Myocyte (in vitro differentiated cells): ENCODE measurements around the gene BBS4. TPM values are rescaled to one million over a fixed set of nuclear protein-coding genes. Genes with fewer than 3 reads are reported as not detected.

Source experiments
- DNase-seq: peaks from one replicate; pipeline ENCODE4 v3.0.0-alpha.2; 2012; ENCODE audit warnings: low read depth
- total RNA-seq: library from RNA; depleted of rRNA; stranded (reverse); fragments of >200 nt; gene quantifications from 2 replicates; pipeline ENCODE4 v1.2.3, GENCODE V29; 2014

Gene BBS4
- total RNA-seq, 1 donor from 2014 or later = 33.9 TPM

DNA sequence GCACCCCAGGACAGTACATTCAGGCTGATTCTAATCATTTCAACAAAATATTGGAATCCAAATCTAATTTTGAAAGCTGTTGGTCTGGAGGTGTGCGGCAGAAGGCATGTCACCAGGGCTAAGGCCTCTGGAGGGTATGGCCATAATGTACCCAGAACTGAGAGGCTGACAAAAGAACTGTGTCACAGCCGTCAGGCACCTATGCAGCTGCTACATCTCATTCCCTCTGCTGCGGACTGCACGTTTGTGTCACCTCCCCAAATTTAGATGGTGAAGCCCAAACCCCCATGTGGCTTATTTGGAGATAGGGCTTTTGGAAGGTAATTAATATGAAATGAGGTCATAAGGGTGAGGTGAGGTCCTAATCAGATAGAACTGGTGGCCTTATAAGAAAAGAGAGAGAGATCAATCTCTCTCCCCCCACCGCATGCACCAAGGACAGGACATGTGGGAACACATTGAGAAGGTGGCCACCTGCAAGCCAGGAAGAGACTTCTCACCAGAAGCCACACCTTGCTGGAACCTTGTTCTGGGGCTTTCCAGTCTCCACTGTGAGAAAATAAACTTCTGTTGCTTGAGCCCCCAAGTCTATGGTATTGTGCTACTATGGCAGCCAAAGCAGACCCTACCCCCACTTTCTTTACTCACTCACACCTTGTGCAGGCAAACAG is 74.7 kb downstream of the BBS4 start:
- no peak for DNase-seq

DNA sequence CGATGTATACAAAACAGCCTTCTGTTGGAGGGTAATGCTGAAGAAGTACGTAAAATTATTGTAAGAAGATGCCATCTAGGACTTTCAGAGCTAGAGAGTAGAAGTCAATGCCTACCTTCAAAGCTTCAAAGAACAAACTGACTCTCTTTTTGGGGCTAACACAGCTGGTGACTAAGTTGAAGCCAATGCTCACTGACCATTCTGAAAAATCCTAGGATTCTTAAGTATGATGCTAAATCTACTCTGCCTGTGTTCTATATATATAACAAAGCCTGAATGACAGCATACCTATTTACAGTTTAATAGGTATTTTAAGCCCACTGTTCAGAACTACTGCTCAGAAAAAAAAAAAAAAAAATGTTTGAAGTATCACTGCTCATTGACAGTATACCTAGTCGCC is 78.6 kb downstream of the BBS4 start:
- peak; percentile 53 for DNase-seq

DNA sequence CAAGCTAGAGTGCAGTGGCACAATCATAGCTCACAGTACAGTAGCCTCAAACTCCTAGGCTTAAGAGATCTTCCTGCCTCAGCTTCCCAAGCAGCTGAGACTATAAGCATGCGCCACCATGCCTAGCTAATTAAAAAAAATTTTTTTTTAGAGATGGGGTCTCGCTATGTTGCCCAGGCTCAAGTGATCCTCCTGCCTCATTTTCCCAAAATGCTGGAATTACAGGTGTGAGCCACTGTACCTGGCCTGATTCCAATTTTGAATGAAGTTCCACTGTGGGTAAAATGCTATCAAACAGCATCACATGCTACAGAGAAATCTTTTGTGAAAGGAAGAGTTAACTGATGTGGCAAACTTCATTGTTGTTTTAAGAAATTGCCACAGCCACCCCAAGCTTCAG is 80.0 kb downstream of the BBS4 start:
- no peak for DNase-seq

- no peak for DNase-seq
Observed at GRCh38 chr15:72766780-72767179, 80.8 kb downstream of the BBS4 start.

DNA sequence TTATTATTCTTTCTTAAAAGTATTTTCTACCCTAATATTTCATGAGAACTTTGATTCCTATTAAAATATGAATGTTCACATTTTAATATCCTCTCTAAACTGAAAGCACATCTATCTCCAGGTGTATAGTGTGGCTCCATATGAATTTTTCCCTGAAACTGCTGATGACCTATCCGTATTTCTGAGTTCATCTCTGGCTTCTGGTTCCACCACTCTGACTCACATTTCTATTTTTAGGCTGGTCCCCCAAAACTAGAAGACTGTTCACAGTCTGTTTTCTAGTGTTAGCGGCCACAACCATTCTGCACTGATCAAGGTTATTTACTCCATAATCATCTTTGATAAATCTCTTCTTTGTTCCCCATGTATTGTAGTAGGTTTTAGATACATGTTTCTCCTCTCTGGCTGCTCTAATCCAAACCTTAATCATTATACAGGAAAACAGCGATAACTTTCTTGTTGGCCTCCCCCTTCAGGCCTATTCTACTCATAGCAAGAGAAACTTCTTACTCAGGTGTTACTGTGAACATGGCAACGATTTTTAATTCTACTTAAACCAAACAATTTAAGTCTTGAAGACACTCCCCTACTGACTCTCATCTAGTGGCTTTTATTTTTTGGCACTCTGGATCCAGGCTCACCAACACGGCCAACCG is 84.8 kb downstream of the BBS4 start:
- DNase-seq = peak; percentile 11

DNA sequence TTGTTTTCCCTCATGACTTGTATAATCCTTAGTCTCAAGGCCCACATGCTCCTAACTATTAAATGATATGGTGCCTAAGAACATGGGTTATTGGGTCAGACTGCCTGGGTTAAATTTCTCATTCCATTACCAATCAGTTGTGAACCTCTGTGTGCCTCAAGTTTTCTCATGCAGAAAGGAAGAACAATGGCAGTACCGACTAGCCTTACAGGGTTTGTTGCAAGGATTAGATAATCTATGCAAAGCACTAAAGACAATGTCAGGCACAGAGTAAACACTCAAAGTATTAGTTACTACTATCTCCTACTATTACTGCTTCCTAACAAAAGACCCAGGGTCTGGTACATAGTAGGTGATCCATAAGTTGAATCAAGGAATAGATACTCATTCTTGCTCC is 85.3 kb downstream of the BBS4 start:
- DNase-seq = no peak

DNA sequence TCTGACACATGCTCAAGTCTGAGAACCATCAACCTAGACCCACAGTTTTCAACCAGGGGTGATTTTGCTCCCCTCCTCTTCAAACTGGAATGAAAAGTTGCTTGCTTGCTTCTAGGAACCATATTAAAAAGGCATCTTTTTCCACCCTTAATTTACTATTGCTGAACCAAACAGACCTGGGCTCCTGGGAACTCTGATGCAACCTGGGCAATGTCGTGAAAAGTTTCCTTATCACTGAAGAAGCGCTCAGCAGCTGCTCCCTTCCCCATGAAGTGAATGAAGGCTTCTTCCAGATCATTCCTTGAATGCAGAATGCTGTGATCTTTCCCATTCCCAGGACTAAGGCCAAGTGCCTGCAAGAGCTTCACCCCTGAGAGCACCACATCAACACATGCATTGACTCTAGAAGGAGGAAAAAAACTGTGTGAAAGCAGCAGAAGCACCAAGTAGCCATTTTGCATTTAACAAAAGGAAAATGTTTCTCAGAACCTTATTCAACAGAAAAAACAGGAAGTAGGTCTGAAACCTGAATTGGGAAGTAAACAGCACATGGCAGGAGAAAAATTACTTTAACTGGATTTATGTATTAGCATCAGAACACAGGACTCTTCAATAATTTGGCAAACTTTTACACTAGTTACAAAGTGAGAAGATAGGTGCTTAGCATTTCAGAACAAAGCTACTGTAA is 88.8 kb downstream of the BBS4 start:
- DNase-seq = no peak

- DNase-seq = no peak
Observed at GRCh38 chr15:72778796-72779195, 92.8 kb downstream of the BBS4 start.

DNA sequence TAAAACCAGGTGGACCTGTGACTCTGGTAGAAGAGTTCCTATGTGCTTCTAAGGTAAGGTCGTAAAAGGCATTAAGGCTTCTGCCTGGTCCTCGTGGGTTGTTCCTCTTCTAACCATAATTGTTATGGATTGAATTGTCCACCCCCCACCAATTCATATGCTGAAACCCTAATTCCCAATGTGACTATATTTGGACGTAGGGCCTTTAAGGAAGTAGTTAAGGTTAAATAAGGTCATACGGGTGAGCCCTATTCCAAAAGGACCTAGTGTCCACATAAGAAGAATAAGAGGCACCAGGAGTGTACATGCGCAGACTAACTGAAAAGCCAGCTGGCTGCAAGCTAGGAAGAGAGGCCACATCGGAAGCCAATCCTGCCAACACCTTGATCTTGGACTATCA is 95.6 kb downstream of the BBS4 start:
- DNase-seq = no peak

- peak; percentile 6 for DNase-seq
Observed at GRCh38 chr15:72782274-72783003, 96.4 kb downstream of the BBS4 start.

GRCh38 chr15:72783004-72783639 is 97.1 kb downstream of the BBS4 start:
- no peak for DNase-seq

- peak; percentile 95 for DNase-seq
Observed at GRCh38 chr15:72783640-72784455, 97.8 kb downstream of the BBS4 start, which contains the start of gene ADPGK. Gene ADPGK, minus strand, starts transcription at chr15:72783758. Its CDS starts 67 bp downstream, at chr15:72783691.

DNA sequence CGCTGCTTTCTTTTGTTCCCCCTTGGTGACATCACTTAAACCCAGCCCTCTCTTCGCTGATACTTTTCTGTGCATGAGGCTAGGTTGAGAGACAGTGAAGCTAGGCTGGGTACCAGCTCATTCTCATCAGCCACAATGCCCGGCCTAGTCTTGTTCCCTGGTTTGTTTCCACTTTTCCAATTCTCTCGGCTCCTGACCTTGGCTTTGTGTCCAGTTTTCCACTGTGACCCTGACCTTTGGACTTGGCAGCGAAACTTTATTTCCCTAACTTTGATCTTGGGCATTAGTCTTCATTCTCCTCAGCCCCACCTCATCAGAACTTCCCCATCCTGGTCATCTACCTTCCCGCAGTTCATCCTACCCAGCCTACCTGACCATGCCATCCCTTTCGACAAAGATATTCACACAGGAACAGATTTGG is 98.5 kb downstream of the BBS4 start:
- DNase-seq = no peak

DNA sequence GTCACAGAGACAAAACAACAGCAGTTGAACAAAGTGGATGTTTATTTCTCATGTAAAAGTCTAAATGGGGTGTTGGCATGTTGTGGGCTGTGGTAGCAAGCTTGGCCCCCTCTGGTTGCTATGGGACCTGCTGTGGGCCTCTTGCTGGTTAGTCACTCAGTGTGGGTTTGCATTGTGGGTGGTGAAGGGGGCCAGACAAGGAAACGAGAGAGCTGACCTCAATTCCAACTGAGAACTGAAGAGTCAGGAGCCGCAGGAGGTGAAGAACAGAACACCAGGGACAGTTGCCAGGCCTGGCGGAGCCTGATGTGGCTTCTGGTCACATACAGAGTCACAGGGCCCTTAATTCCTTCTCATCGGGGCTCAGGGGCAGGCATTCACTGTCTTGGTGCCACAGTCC is 99.4 kb downstream of the BBS4 start:
- peak; percentile 92 for DNase-seq

- no peak for DNase-seq
Observed at GRCh38 chr15:72785841-72786240, 99.8 kb downstream of the BBS4 start.

DNA sequence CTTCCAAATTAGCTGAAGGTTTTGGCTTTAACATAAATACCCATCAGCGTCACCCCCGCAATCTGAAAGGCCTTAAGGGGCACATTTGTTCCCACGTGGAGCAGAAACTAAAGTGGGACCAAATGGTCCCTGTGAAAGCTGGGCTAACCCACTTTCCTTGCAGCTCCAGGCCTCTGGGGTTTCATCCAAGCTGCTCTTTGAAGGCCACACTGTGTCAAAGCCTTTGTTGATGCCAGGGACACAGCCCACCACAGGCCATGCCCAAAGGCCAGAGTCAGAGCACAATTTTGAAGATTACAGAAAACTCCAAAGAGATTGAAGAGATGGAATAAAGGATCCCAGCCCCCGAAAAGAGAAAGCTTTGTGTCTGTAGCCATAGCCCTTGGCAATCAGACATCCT is 100.2 kb downstream of the BBS4 start:
- DNase-seq = no peak

DNA sequence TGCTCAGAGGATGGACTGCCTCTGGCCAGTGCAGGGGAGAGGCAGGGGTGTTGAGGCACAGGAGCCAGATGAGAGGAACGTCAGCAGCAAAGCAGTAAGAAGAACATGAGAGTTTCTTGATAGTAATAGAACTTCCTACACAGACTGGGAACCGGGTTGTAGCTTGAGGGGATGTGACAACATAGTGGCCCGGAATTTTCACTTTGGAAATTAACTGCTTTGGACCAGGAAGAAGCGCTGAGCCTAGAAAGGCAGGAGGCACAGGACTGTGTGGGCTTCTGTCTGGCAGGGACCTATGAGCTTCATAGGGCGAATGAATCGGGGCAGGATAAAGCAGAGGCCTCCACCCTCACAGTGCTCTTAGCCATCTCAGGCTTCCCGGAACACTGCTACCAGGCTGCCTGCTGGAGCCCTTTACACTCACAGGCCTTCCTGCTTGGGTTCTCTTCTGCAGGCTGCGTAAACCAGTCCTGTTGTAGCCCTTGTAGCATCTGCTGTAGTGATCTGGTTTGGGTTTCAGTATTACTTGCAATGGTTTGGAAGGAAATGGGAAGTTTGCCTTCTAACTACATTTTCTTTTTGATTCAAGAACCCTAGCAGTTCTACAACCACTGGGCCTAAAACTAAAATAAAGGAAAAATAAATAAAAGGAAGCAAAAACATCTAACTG is 100.8 kb downstream of the BBS4 start:
- DNase-seq = no peak

- peak; percentile 12 for DNase-seq
Observed at GRCh38 chr15:72787526-72787925, 101.5 kb downstream of the BBS4 start.
